ENCODE measurements around the gene IGIP.
"Not testable (repeated sequence)": the region's sequence is repeated elsewhere in the genome, so short reads cannot be mapped to it uniquely, and the experiment has no call there.

The IGIP gene

GRCh38 chr5:140142856-140143255 is 17.1 kb downstream of the IGIP start:
- DNase-seq: no peak

GRCh38 chr5:140143521-140144258 is 18.0 kb downstream of the IGIP start:
- DNase-seq: no peak

GRCh38 chr5:140145256-140145655 is 19.5 kb downstream of the IGIP start:
- DNase-seq: no peak

GRCh38 chr5:140145818-140146522 is 20.2 kb downstream of the IGIP start:
- peak; percentile 74 for DNase-seq

- no peak for DNase-seq
Measured at GRCh38 chr5:140146523-140146842, 20.7 kb downstream of the IGIP start.

- no peak for DNase-seq
Measured at GRCh38 chr5:140147460-140147859, 21.7 kb downstream of the IGIP start.

- DNase-seq: no peak
Measured at GRCh38 chr5:140148508-140148907, 22.8 kb downstream of the IGIP start.

GRCh38 chr5:140150201-140150600 is 24.5 kb downstream of the IGIP start:
- no peak for DNase-seq

- no peak for DNase-seq
Measured at GRCh38 chr5:140151144-140152021, 25.6 kb downstream of the IGIP start.

- DNase-seq: no peak
Measured at GRCh38 chr5:140152022-140152999, 26.6 kb downstream of the IGIP start.

- no peak for DNase-seq
Measured at GRCh38 chr5:140153255-140153654, 27.5 kb downstream of the IGIP start.

- DNase-seq: no peak
Measured at GRCh38 chr5:140153905-140154304, 28.2 kb downstream of the IGIP start.

GRCh38 chr5:140154710-140155381 is 29.1 kb downstream of the IGIP start:
- not testable (repeated sequence) for DNase-seq

GRCh38 chr5:140157032-140157781 is 31.5 kb downstream of the IGIP start:
- DNase-seq: peak; percentile 92

- DNase-seq: no peak
Measured at GRCh38 chr5:140159014-140159927, 33.5 kb downstream of the IGIP start.

GRCh38 chr5:140162275-140162674 is 36.5 kb downstream of the IGIP start:
- no peak for DNase-seq

GRCh38 chr5:140162781-140163180 is 37.0 kb downstream of the IGIP start:
- DNase-seq: no peak

- no peak for DNase-seq
Measured at GRCh38 chr5:140165101-140165922, 39.6 kb downstream of the IGIP start.

GRCh38 chr5:140165923-140166270 is 40.2 kb downstream of the IGIP start:
- DNase-seq: no peak

All from stimulated activated CD4-positive, alpha-beta T cell treated with anti-CD3 and anti-CD28 coated beads, Interleukin-15, amount 100 ng/mL, for 24 hours (primary cell).